ENCODE results near the gene ADCY2.

ADCY2 gene

GRCh38 chr5:7616897-7617296, 221.0 kb downstream of the ADCY2 start:
- Histone ChIP-seq H3K27ac (no peak overlapping the region), H4K20me1 (no peaks in the 10 kb centered on the region), H3K36me3 (no peaks in the 10 kb centered on the region), H3K4me3 (no peak overlapping the region), H3K9me3 (replicated peaks in 1 of 11) (no peaks in the 10 kb centered on the region), H3K27me3 (no peaks in the 10 kb centered on the region), H3K9ac (no peak overlapping the region), H3K4me1 (peaks cover 0 to 17% (median 0%) of the 10 kb centered on the region in 10 experiments; a peak in 6 of 20 replicates), H3K4me2 (no peak overlapping the region)
- TF ChIP-seq Cebpa-rat (IDR thresholded peaks at IDR 0.05): no peak

- Histone ChIP-seq H3K27ac (no peak overlapping the region), H3K9ac (no peak overlapping the region), H3K4me2 (no peak overlapping the region), H3K36me3 (no peaks in the 10 kb centered on the region), H3K4me3 (no peak overlapping the region), H3K27me3 (no peaks in the 10 kb centered on the region), H3K4me1 (peaks cover 0 to 17% (median 0%) of the 10 kb centered on the region in 10 experiments; a peak in 6 of 20 replicates), H3K9me3 (replicated peaks in 1 of 11) (no peaks in the 10 kb centered on the region), H4K20me1 (no peaks in the 10 kb centered on the region)
- no peak for TF ChIP-seq Cebpa-rat (IDR thresholded peaks at IDR 0.05)
Observed at GRCh38 chr5:7622498-7622897, 226.6 kb downstream of the ADCY2 start.

- Histone ChIP-seq H3K9me3 (replicated peaks in 1 of 11) (no peaks in the 10 kb centered on the region), H3K4me1 (no peaks in the 10 kb centered on the region), H3K27me3 (no peaks in the 10 kb centered on the region), H3K27ac (no peak overlapping the region), H3K9ac (no peak overlapping the region), H3K4me2 (no peak overlapping the region), H4K20me1 (no peaks in the 10 kb centered on the region), H3K36me3 (no peaks in the 10 kb centered on the region), H3K4me3 (no peak overlapping the region)
- no peak for TF ChIP-seq Cebpa-rat (IDR thresholded peaks at IDR 0.05)
Observed at GRCh38 chr5:7625740-7626139, 229.8 kb downstream of the ADCY2 start.

- H3K9ac ChIP-seq: no peak overlapping the region
- H3K4me3 ChIP-seq: no peak overlapping the region
- H3K9me3 ChIP-seq (replicated peaks in 1 of 11): no peaks in the 10 kb centered on the region
- no peaks in the 10 kb centered on the region for H3K36me3 ChIP-seq
- H3K4me2 ChIP-seq: no peak overlapping the region
- no peaks in the 10 kb centered on the region for H3K4me1 ChIP-seq
- no peaks in the 10 kb centered on the region for H4K20me1 ChIP-seq
- no peaks in the 10 kb centered on the region for H3K27me3 ChIP-seq
- TF ChIP-seq Cebpa-rat (IDR thresholded peaks at IDR 0.05): no peak
- no peak overlapping the region for H3K27ac ChIP-seq
Observed at GRCh38 chr5:7628248-7628647, 232.3 kb downstream of the ADCY2 start.

- H3K9ac ChIP-seq: no peak overlapping the region
- no peaks in the 10 kb centered on the region for H3K36me3 ChIP-seq
- no peak overlapping the region for H3K27ac ChIP-seq
- no peaks in the 10 kb centered on the region for H3K27me3 ChIP-seq
- no peak overlapping the region for H3K4me2 ChIP-seq
- H3K4me1 ChIP-seq: no peaks in the 10 kb centered on the region
- TF ChIP-seq Cebpa-rat (IDR thresholded peaks at IDR 0.05): no peak
- no peaks in the 10 kb centered on the region for H4K20me1 ChIP-seq
- H3K4me3 ChIP-seq: no peak overlapping the region
- no peaks in the 10 kb centered on the region for H3K9me3 ChIP-seq (replicated peaks in 1 of 11)
Observed at GRCh38 chr5:7628820-7629219, 232.9 kb downstream of the ADCY2 start.

- H3K27me3 ChIP-seq: no peaks in the 10 kb centered on the region
- no peaks in the 10 kb centered on the region for H3K9me3 ChIP-seq (replicated peaks in 1 of 11)
- H3K4me2 ChIP-seq: no peak overlapping the region
- TF ChIP-seq Cebpa-rat (IDR thresholded peaks at IDR 0.05): no peak
- no peaks in the 10 kb centered on the region for H3K4me1 ChIP-seq
- no peak overlapping the region for H3K9ac ChIP-seq
- no peak overlapping the region for H3K4me3 ChIP-seq
- H3K36me3 ChIP-seq: no peaks in the 10 kb centered on the region
- no peak overlapping the region for H3K27ac ChIP-seq
- H4K20me1 ChIP-seq: no peaks in the 10 kb centered on the region
Observed at GRCh38 chr5:7629561-7629960, 233.6 kb downstream of the ADCY2 start.

- Histone ChIP-seq H3K36me3 (no peaks in the 10 kb centered on the region), H3K4me1 (no peaks in the 10 kb centered on the region), H3K9ac (no peak overlapping the region), H4K20me1 (no peaks in the 10 kb centered on the region), H3K9me3 (replicated peaks in 1 of 11) (peaks cover 0 to 8% (median 0%) of the 10 kb centered on the region in 11 experiments; a peak in 4 of 22 replicates), H3K27ac (no peak overlapping the region), H3K4me3 (no peak overlapping the region), H3K4me2 (no peak overlapping the region), H3K27me3 (no peaks in the 10 kb centered on the region)
- no peak for TF ChIP-seq Cebpa-rat (IDR thresholded peaks at IDR 0.05)
Observed at GRCh38 chr5:7634837-7635236, 238.9 kb downstream of the ADCY2 start.

- no peak for TF ChIP-seq Cebpa-rat (IDR thresholded peaks at IDR 0.05)
- Histone ChIP-seq H3K4me1 (no peaks in the 10 kb centered on the region), H3K4me3 (no peak overlapping the region)
Observed at GRCh38 chr5:7638456-7638855, 242.5 kb downstream of the ADCY2 start.

GRCh38 chr5:7642029-7642428, 246.1 kb downstream of the ADCY2 start:
- Histone ChIP-seq H3K27ac (no peak overlapping the region), H3K36me3 (no peaks in the 10 kb centered on the region), H3K4me1 (no peaks in the 10 kb centered on the region), H3K9me3 (replicated peaks in 1 of 11) (peaks cover 0 to 9% (median 0%) of the 10 kb centered on the region in 11 experiments; a peak in 4 of 22 replicates), H3K4me3 (no peak overlapping the region), H3K27me3 (no peaks in the 10 kb centered on the region), H3K4me2 (no peak overlapping the region), H3K9ac (no peak overlapping the region), H4K20me1 (no peaks in the 10 kb centered on the region)
- TF ChIP-seq Cebpa-rat (IDR thresholded peaks at IDR 0.05): no peak

More at GRCh38 chr5:7638456-7638855, 242.5 kb downstream of the ADCY2 start:
- H3K4me2 ChIP-seq: no peak overlapping the region
- H4K20me1 ChIP-seq: no peaks in the 10 kb centered on the region
- no peaks in the 10 kb centered on the region for H3K27me3 ChIP-seq
- H3K9ac ChIP-seq: no peak overlapping the region
- no peak overlapping the region for H3K27ac ChIP-seq
- peaks cover 0 to 9% (median 0%) of the 10 kb centered on the region in 11 experiments; a peak in 4 of 22 replicates for H3K9me3 ChIP-seq (replicated peaks in 1 of 11)
- no peaks in the 10 kb centered on the region for H3K36me3 ChIP-seq

- no peak overlapping the region for H3K4me3 ChIP-seq
- no peak overlapping the region for H3K9ac ChIP-seq
- H3K4me1 ChIP-seq: no peaks in the 10 kb centered on the region
- TF ChIP-seq Cebpa-rat (IDR thresholded peaks at IDR 0.05): no peak
- no peaks in the 10 kb centered on the region for H3K27me3 ChIP-seq
- H4K20me1 ChIP-seq: no peaks in the 10 kb centered on the region
- no peaks in the 10 kb centered on the region for H3K36me3 ChIP-seq
- H3K9me3 ChIP-seq (replicated peaks in 1 of 11): 0 out of 22 replicates have a peak, but pooled peaks cover 0 to 5% (median 0%) of the 10 kb centered on the region in 11 experiments
- H3K4me2 ChIP-seq: no peak overlapping the region
- no peak overlapping the region for H3K27ac ChIP-seq
Observed at GRCh38 chr5:7644723-7645122, 248.8 kb downstream of the ADCY2 start.
